GM23338 (cell line): ENCODE data around the gene AARS2.

Experiments
- CTCF ChIP-seq, 2 experiments: fragments of 200-600 bp in 1 of 2; sonication (generic) in 1 of 2; conservative IDR thresholded peaks; 2 replicates each; pipeline versions ENCODE4 v1.5.1 to v1.6.1; 2016 to 2017; ENCODE audit warnings: antibody characterized with exemption in 2 of 2, low read depth in 2 of 2, mild to moderate bottlenecking in 2 of 2, moderate library complexity in 1 of 2
- EZH2 ChIP-seq: fragments of 200-600 bp; sonication (generic); IDR thresholded peaks from one replicate; pipeline ENCODE4 v1.8.0; 2017; ENCODE audit warnings: antibody characterized with exemption, mild to moderate bottlenecking, low read depth; ENCODE audit not compliant: unreplicated experiment
- REST ChIP-seq: IDR thresholded peaks from one replicate; pipeline ENCODE4 v1.6.1; 2018; ENCODE audit warnings: antibody characterized with exemption; ENCODE audit not compliant: unreplicated experiment
- ZNF462 ChIP-seq: fragments of 250-450 bp; sonication (Bioruptor Pico); IDR thresholded peaks from 2 replicates; pipeline ENCODE4 v1.5.0; 2020; ENCODE audit warnings: mild to moderate bottlenecking, moderate library complexity

GRCh38 chr6:44263354-44264100 lies 49.6 kb downstream of the AARS2 start:
- no peak for TF ChIP-seq CTCF (conservative IDR thresholded peaks at IDR 0.05; ENCODE audit: low read depth in 2 of 2)
- no peak for TF ChIP-seq EZH2
- no peak for TF ChIP-seq REST
- TF ChIP-seq ZNF462 = no peak
